Measurements from ENCODE around the gene PCAT7. TPM values are rescaled to one million over a fixed set of nuclear protein-coding genes. Genes with fewer than 3 reads are reported as not detected.

Gene PCAT7
- total and polyA plus RNA-seq, 2 donors (not counting 3 experiments of a cell fraction or from before 2014, with no cell fraction given): not detected

DNA sequence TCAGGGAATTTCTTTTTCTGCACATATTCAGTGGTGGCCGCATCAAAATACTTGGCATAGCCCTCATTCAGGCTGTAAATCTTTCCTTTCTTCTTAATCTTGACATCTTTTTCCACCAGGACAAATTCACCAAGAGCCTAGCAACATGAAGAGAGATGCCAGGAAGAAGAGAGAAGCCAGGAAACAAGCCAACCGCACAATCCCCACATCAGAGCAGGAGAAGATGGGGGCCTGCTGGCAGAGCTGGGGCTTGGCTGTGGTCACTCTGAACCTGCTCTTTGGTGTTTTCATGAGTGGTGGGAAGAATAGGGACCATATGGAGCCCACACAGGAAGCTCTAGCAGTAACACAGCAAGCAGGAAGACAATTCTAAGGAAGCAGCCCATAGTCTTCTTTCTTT, 12.4 kb downstream of the PCAT7 start:
- Histone ChIP-seq H3K27ac (ENCODE audit: insufficient read depth, low read depth, low read length) (no peak overlapping the region), H3K27me3 (ENCODE audit: control insufficient read depth in 2 of 2, insufficient read depth in 2 of 2, low read length in 2 of 2) (no peaks in the 10 kb centered on the region), H3K79me2 (ENCODE audit: control insufficient read depth, insufficient read depth, low read length) (no peaks in the 10 kb centered on the region), H3K36me3 (ENCODE audit: control insufficient read depth in 2 of 2, extremely low read depth in 1 of 2, insufficient read depth in 2 of 2, low read length in 2 of 2) (no peaks in the 10 kb centered on the region), H3K9me3 (replicated peaks; ENCODE audit: control insufficient read depth, insufficient read depth, low read length) (no peaks in the 10 kb centered on the region), H3K4me2 (ENCODE audit: insufficient read depth, low read length) (no peak overlapping the region), H2AFZ (ENCODE audit: low read depth, low read length) (no peak overlapping the region), H3K9ac (replicated peaks; ENCODE audit: extremely low read depth, insufficient read depth, low read length) (no peak overlapping the region), H3K4me1 (ENCODE audit: control insufficient read depth, extremely low read depth, insufficient read depth, low read length) (no peaks in the 10 kb centered on the region), H3K4me3 (replicated peaks in 1 of 3; ENCODE audit: insufficient read depth in 1 of 3, low read depth in 1 of 3, low read length in 3 of 3) (no peak overlapping the region), H4K20me1 (replicated peaks; ENCODE audit: control insufficient read depth, extremely low read depth, insufficient read depth, low read length) (no peaks in the 10 kb centered on the region), H3K9me1 (replicated peaks; ENCODE audit: control insufficient read depth, extremely low read depth, insufficient read depth, low read length) (no peaks in the 10 kb centered on the region)
- TF ChIP-seq POLR2A (IDR thresholded peaks at IDR 0.05; ENCODE audit: low read depth, low read length): no peak
- ChIA-PET POLR2A (no interaction called here), CTCF (no interaction called here)
- intact Hi-C loops (cut with micrococcal nuclease): no loop called here
- no TSS peak for BruUV-seq (replicated peaks)
- DNase-seq (ENCODE audit: low read depth, low spot score): no peak
- no peak for FAIRE-seq
- dilution Hi-C loops (cut with MboI; ENCODE audit: extremely low pct_ligation_motif_present, low sequenced_read_pairs): no loop called here

GRCh38 chr9:94568250-94568889, 13.5 kb downstream of the PCAT7 start:
- Histone ChIP-seq H3K27ac (ENCODE audit: insufficient read depth, low read depth, low read length) (no peak overlapping the region), H2AFZ (ENCODE audit: low read depth, low read length) (no peak overlapping the region), H3K9me3 (replicated peaks; ENCODE audit: control insufficient read depth, insufficient read depth, low read length) (no peaks in the 10 kb centered on the region), H3K4me2 (ENCODE audit: insufficient read depth, low read length) (no peak overlapping the region), H3K9ac (replicated peaks; ENCODE audit: extremely low read depth, insufficient read depth, low read length) (no peak overlapping the region), H3K36me3 (ENCODE audit: control insufficient read depth in 2 of 2, extremely low read depth in 1 of 2, insufficient read depth in 2 of 2, low read length in 2 of 2) (no peaks in the 10 kb centered on the region), H3K9me1 (replicated peaks; ENCODE audit: control insufficient read depth, extremely low read depth, insufficient read depth, low read length) (no peaks in the 10 kb centered on the region), H3K4me1 (ENCODE audit: control insufficient read depth, extremely low read depth, insufficient read depth, low read length) (no peaks in the 10 kb centered on the region), H3K4me3 (replicated peaks in 1 of 3; ENCODE audit: insufficient read depth in 1 of 3, low read depth in 1 of 3, low read length in 3 of 3) (no peak overlapping the region), H3K79me2 (ENCODE audit: control insufficient read depth, insufficient read depth, low read length) (no peaks in the 10 kb centered on the region), H4K20me1 (replicated peaks; ENCODE audit: control insufficient read depth, extremely low read depth, insufficient read depth, low read length) (no peaks in the 10 kb centered on the region), H3K27me3 (ENCODE audit: control insufficient read depth in 2 of 2, insufficient read depth in 2 of 2, low read length in 2 of 2) (no peaks in the 10 kb centered on the region)
- DNase-seq (ENCODE audit: low read depth, low spot score) (no peak), FAIRE-seq (no peak)
- ChIA-PET POLR2A (no interaction called here), CTCF (no interaction called here)
- no TSS peak for BruUV-seq (replicated peaks)
- intact Hi-C loops (cut with micrococcal nuclease) (no loop called here), dilution Hi-C loops (cut with MboI; ENCODE audit: extremely low pct_ligation_motif_present, low sequenced_read_pairs) (no loop called here)
- TF ChIP-seq GATA2 (IDR thresholded peaks at IDR 0.05; ENCODE audit: insufficient read depth, insufficient read length, low read depth, low read length): no peak
- no peak for TF ChIP-seq EZH2 (IDR thresholded peaks at IDR 0.05; ENCODE audit: borderline replicate concordance, low read depth, low read length, severe bottlenecking)
- no peak for TF ChIP-seq POLR2A (IDR thresholded peaks at IDR 0.05; ENCODE audit: low read depth, low read length)
- no peak for TF ChIP-seq JUN (IDR thresholded peaks at IDR 0.05; ENCODE audit: borderline replicate concordance, insufficient read depth, insufficient read length, low read depth)
- no peak for TF ChIP-seq MAX (IDR thresholded peaks at IDR 0.05; ENCODE audit: insufficient read depth, insufficient read length)
- no peak for TF ChIP-seq CTCF (IDR thresholded peaks at IDR 0.05; ENCODE audit: extremely low read depth in 1 of 2, insufficient read depth in 1 of 2, low read depth in 1 of 2, low read length in 2 of 2)
